MCF 10A (cell line): ENCODE data around the gene CCNH. TPM values are rescaled to one million over a fixed set of nuclear protein-coding genes. Genes with fewer than 3 reads are reported as not detected.

ENCODE experiments used
- BruUV-seq: library from RNA; stranded (reverse); fragments of 400-500 nt; replicated peaks from 2 replicates; lab custom pipeline; 2021; lab: Mats Ljungman, UMichigan
- CTCF ChIA-PET: fragments of 300-600 bp; sonication (Branson Sonifier 250); formaldehyde crosslinking; extraction: SDS; loops from one replicate; lab custom pipeline; 2021; ENCODE audit warnings: antibody characterized with exemption, inconsistent platforms; lab: Yijun Ruan, JAX
- POLR2A ChIA-PET: fragments of 300-600, 350-650 bp; sonication (Branson Sonifier 250); formaldehyde crosslinking; extraction: SDS; loops from one replicate; lab custom pipeline; 2020; ENCODE audit warnings: antibody characterized with exemption, inconsistent platforms; lab: Yijun Ruan, JAX
- DNase-seq: peaks from one replicate; pipeline ENCODE4 v3.0.0-alpha.2; 2018; ENCODE audit not compliant: unreplicated experiment
- H3K27ac Mint-ChIP-seq: one replicate; pipeline ENCODE4 v1.8.0; 2022; ENCODE audit warnings: mild to moderate bottlenecking, low read depth, mixed read lengths; ENCODE audit not compliant: unreplicated experiment
- H3K27me3 Mint-ChIP-seq: one replicate; pipeline ENCODE4 v1.8.0; 2022; ENCODE audit warnings: mixed read lengths; ENCODE audit not compliant: insufficient read depth, unreplicated experiment
- H3K36me3 Mint-ChIP-seq: one replicate; pipeline ENCODE4 v1.8.0; 2022; ENCODE audit warnings: mild to moderate bottlenecking, moderate library complexity, mixed read lengths; ENCODE audit not compliant: insufficient read depth, unreplicated experiment
- H3K4me1 Mint-ChIP-seq: one replicate; pipeline ENCODE4 v1.8.0; 2022; ENCODE audit warnings: mixed read lengths; ENCODE audit not compliant: insufficient read depth, unreplicated experiment
- H3K4me3 Mint-ChIP-seq: one replicate; pipeline ENCODE4 v1.8.0; 2022; ENCODE audit warnings: mild to moderate bottlenecking, moderate library complexity, mixed read lengths; ENCODE audit not compliant: unreplicated experiment
- H3K9me3 Mint-ChIP-seq: one replicate; pipeline ENCODE4 v1.8.0; 2022; ENCODE audit warnings: mixed read lengths; ENCODE audit not compliant: unreplicated experiment
- intact Hi-C: fragments of 100-400 bp; cut with micrococcal nuclease; formaldehyde crosslinking; loops from 2 replicates; pipeline ENCODE4 v1.14.1; 2022
- total RNA-seq: library from RNA; stranded (reverse); gene quantifications from 2 replicates; pipeline ENCODE4 v1.2.3, GENCODE V29; 2022
- TF ChIP-seq, protein P1 (sequence below): fragments of 200-600 bp; IDR thresholded peaks from one replicate; pipeline ENCODE4 v1.8.0; 2022; ENCODE audit warnings: antibody characterized with exemption, mild to moderate bottlenecking; ENCODE audit not compliant: unreplicated experiment

The CCNH gene
- total RNA-seq, 1 experiment from 2014 or later: 51.5 TPM

DNA sequence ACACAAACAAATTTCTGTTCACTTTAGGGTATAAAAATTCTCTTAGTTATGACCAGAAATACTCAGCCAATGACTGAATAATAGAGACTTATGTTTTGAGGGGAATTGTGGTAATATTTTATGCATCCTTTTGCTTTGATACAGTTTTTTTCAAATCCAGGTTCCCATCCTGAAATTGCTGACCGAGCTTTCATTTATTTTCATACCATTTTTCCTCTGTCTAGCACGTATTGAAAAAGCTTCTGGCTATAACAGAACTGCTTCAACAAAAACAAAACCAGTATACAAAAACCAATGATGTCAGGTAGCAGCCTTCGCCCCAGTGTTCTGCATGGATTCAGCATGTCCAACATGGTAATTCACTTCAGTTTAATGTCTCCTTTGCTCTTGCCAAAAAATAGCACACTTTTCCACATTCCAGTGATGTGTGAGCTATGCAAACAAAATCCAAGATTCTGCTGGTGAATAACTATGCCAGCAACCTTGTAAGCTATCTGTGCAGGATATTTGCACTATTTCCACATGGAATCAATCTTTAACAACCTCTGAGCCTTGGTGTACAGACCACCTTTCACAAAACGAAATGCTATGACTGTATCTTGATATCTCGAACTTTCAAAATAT is 22.0 kb downstream of the CCNH start:
- POLR2A ChIA-PET: interaction anchor here (2.1 kb wide), 1 partner anchor 10 kb away, joined by 5 read pairs; no protein-coding TSS in a partner anchor
- TF ChIP-seq, protein P1, sequence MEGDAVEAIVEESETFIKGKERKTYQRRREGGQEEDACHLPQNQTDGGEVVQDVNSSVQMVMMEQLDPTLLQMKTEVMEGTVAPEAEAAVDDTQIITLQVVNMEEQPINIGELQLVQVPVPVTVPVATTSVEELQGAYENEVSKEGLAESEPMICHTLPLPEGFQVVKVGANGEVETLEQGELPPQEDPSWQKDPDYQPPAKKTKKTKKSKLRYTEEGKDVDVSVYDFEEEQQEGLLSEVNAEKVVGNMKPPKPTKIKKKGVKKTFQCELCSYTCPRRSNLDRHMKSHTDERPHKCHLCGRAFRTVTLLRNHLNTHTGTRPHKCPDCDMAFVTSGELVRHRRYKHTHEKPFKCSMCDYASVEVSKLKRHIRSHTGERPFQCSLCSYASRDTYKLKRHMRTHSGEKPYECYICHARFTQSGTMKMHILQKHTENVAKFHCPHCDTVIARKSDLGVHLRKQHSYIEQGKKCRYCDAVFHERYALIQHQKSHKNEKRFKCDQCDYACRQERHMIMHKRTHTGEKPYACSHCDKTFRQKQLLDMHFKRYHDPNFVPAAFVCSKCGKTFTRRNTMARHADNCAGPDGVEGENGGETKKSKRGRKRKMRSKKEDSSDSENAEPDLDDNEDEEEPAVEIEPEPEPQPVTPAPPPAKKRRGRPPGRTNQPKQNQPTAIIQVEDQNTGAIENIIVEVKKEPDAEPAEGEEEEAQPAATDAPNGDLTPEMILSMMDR: no peak
- Mint-ChIP-seq H3K36me3 (peaks cover 85% of the 10 kb centered on the region), H3K4me1 (peaks cover 15% of the 10 kb centered on the region), H3K27me3 (no peaks in the 10 kb centered on the region), H3K9me3 (no peaks in the 10 kb centered on the region), H3K27ac (no peak overlapping the region), H3K4me3 (no peak overlapping the region)
- intact Hi-C loops: loop anchor here (5.0 kb wide), 1 partner anchor 123 kb away; the partner anchor contains the start of gene RASA1
- BruUV-seq: no TSS peak
- DNase-seq: no peak
- CTCF ChIA-PET: interaction anchor here (0.6 to 1.1 kb wide), 3 partner anchors 318 to 1726 kb away, joined by 3 to 7 read pairs (median 3); no protein-coding TSS in a partner anchor

DNA sequence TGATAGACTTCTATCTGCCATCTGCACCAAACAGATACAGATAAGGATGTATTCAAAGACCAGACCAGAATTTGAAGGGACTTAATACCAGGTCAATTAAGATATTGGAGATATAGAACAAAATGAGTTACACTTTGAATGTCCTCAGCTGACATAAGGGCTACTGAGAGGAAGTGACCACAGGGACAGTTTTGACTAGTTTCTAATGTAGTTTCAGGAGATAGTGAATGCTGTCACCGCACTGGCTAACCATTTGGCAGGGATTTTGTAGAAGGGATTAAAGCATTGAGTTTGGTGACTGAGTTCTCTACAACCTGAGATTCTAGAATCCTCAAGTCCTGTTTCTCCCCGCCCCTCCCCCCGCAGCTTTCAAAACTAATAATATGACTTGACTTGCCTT is 22.7 kb downstream of the CCNH start:
- H3K27me3 Mint-ChIP-seq: no peaks in the 10 kb centered on the region
- CTCF ChIA-PET: interaction anchor here (1.1 kb wide), 1 partner anchor 318 kb away, joined by 3 read pairs; no protein-coding TSS in a partner anchor
- H3K27ac Mint-ChIP-seq: no peak overlapping the region
- BruUV-seq: no TSS peak
- H3K4me1 Mint-ChIP-seq: peaks cover 15% of the 10 kb centered on the region
- TF ChIP-seq, protein P1: no peak
- no peaks in the 10 kb centered on the region for H3K9me3 Mint-ChIP-seq
- H3K36me3 Mint-ChIP-seq: peaks cover 85% of the 10 kb centered on the region
- POLR2A ChIA-PET: interaction anchor here (2.1 kb wide), 1 partner anchor 10 kb away, joined by 5 read pairs; no protein-coding TSS in a partner anchor
- no peak overlapping the region for H3K4me3 Mint-ChIP-seq
- intact Hi-C loops: loop anchor here (5.0 kb wide), 1 partner anchor 123 kb away; the partner anchor contains the start of gene RASA1
- DNase-seq: no peak

DNA sequence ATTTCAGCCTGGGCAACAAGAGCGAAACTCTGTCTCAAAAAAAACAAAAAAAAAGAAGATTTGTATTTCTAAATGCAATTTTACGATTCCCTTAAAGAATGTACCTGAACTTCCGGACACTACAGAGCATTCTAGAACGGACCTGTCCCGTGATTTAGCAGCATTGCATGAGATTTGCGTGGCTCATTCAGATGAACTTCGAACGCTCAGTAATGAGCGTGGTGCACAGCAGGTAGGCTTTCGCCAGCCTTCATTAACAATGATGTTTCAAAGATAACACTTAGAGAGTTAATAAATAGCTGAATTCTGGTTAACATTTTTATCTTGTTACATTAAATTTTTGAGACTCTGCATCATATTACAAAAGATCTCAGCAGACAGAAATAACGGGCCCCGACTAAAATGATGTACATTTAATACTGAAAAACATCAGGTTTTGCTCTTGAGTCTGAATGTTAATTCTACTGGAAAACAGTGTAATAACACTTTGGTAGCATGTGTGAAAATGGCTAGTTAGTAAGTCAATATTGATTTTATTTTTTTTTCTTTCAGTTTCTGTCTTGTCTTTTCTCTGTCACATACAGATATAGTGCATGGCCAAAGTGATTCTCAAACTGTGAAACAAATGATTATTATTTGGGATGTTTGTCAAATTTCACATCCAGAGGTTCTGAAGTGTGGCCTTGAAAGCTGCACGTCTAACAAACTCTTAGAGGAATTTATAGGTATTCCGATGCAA is 23.3 kb downstream of the CCNH start:
- peaks cover 82% of the 10 kb centered on the region for H3K36me3 Mint-ChIP-seq
- H3K4me3 Mint-ChIP-seq: no peak overlapping the region
- ChIA-PET CTCF (no interaction called here), POLR2A (interaction anchor here (2.1 kb wide), 1 partner anchor 11 kb away, joined by 5 read pairs; no protein-coding TSS in a partner anchor)
- H3K4me1 Mint-ChIP-seq: peaks cover 10% of the 10 kb centered on the region
- no peak for DNase-seq
- intact Hi-C loops: loop anchor here (5.0 kb wide), 1 partner anchor 122 kb away; the partner anchor contains the start of gene RASA1
- TF ChIP-seq, protein P1: no peak
- H3K9me3 Mint-ChIP-seq: no peaks in the 10 kb centered on the region
- BruUV-seq: no TSS peak
- no peaks in the 10 kb centered on the region for H3K27me3 Mint-ChIP-seq
- peak overlapping the region; percentile 9 for H3K27ac Mint-ChIP-seq

DNA sequence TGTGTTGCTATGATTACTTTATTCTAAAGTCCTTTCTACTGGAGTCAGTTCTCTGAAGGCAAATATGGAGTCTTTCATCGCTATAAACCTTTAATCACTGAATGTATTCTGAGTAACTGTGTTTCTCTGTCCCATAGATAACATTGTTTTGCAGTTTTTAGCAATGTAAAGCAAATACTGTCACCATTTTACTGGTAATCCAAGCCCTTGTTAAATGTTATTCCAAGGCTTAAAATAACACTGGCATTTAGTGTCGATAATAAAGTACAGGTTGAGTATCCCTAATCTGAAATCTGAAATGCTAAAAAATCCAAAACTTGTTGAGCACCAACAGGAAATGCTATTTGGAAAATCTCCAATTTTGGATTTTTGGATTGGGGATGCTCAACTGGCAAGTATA is 24.6 kb downstream of the CCNH start:
- no peaks in the 10 kb centered on the region for H3K9me3 Mint-ChIP-seq
- no peak for DNase-seq
- intact Hi-C loops: no loop called here
- no TSS peak for BruUV-seq
- H3K27me3 Mint-ChIP-seq: no peaks in the 10 kb centered on the region
- ChIA-PET CTCF (interaction anchor here (1.0 kb wide), 1 partner anchor 375 kb away, joined by 3 read pairs; no protein-coding TSS in a partner anchor), POLR2A (no interaction called here)
- TF ChIP-seq, protein P1: no peak
- peaks cover 76% of the 10 kb centered on the region for H3K36me3 Mint-ChIP-seq
- H3K27ac Mint-ChIP-seq: peak overlapping the region; percentile 7
- peaks cover 12% of the 10 kb centered on the region for H3K4me1 Mint-ChIP-seq
- no peak overlapping the region for H3K4me3 Mint-ChIP-seq
